Measurements from ENCODE around the gene HOXB7. TPM values are rescaled to one million over a fixed set of nuclear protein-coding genes. Genes with fewer than 3 reads are reported as not detected.

Gene HOXB7
- total RNA-seq, 4 donors from 2014 or later, result 0.36 to 3.0 (median 0.65) TPM

DNA sequence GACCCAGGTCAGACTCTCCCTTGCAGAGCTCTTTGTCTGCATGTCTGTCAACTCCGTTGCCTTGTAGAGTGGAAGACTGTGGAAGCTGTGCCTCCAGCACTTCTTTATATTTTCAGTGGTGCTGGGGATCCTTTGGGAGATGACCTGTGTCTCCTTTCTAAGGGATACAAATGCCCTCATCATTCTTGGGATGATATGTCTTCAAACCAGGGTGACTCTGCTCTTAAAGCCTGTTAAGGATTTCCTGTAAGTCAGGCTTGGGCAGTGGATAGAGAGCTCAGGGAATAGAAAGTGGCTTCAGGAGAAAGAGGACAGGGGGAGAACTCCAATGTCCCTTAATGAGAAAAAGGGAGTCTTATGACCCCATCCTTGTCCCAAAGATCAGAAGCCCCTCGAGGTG lies 22.3 kb downstream of the HOXB7 start:
- TF ChIP-seq, protein P1, sequence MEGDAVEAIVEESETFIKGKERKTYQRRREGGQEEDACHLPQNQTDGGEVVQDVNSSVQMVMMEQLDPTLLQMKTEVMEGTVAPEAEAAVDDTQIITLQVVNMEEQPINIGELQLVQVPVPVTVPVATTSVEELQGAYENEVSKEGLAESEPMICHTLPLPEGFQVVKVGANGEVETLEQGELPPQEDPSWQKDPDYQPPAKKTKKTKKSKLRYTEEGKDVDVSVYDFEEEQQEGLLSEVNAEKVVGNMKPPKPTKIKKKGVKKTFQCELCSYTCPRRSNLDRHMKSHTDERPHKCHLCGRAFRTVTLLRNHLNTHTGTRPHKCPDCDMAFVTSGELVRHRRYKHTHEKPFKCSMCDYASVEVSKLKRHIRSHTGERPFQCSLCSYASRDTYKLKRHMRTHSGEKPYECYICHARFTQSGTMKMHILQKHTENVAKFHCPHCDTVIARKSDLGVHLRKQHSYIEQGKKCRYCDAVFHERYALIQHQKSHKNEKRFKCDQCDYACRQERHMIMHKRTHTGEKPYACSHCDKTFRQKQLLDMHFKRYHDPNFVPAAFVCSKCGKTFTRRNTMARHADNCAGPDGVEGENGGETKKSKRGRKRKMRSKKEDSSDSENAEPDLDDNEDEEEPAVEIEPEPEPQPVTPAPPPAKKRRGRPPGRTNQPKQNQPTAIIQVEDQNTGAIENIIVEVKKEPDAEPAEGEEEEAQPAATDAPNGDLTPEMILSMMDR (IDR thresholded peaks at IDR 0.05 in 4 of 5, conservative IDR thresholded peaks at IDR 0.05 in 1 of 5), result no peak
- no peak for TF ChIP-seq POLR2A (IDR thresholded peaks at IDR 0.05)
- H3K27me3 ChIP-seq, result peaks cover 46 to 65% (median 51%) of the 10 kb centered on the region in 3 donors
- H3K36me3 ChIP-seq, result no peaks in the 10 kb centered on the region
- no peak overlapping the region for H3K4me3 ChIP-seq
- DNase-seq (no peak), ATAC-seq (no peak)
- in situ Hi-C loops (cut with MboI; ENCODE audit: low sequenced_read_pairs in 4 of 4), result no loop called here
- intact Hi-C loops (cut with DNase I; ENCODE audit: low total_unique reads), result no loop called here
- H3K4me1 ChIP-seq, result peaks cover 9 to 20% of the 10 kb centered on the region in 2 donors
- peak overlapping the region in 1 of 4 donors; percentile 62 for H3K27ac ChIP-seq
- H3K9me3 ChIP-seq, result no peaks in the 10 kb centered on the region

DNA sequence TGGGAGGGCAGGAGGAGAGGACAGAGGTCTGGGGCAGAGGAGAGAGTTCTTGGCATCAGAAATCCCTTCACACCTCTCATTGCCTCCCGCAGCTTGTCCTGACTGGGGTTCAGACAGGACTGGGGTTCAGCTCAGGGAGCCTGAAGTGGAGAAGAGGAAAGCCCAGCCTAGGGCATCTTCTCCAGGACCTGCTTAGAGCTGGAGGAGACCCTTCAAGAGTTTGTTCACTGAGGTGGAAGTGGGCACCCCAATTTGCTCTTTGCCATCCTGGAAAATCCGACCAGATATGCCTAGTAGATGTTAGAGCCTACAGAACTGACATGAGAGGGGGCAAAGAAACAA lies 22.8 kb downstream of the HOXB7 start:
- DNase-seq, result no peak
- in situ Hi-C loops (cut with MboI; ENCODE audit: low sequenced_read_pairs in 4 of 4) (no loop called here), intact Hi-C loops (cut with DNase I; ENCODE audit: low total_unique reads) (no loop called here)
- TF ChIP-seq, protein P1 (IDR thresholded peaks at IDR 0.05 in 4 of 5, conservative IDR thresholded peaks at IDR 0.05 in 1 of 5), result no peak
- no peak for TF ChIP-seq POLR2A (IDR thresholded peaks at IDR 0.05)
- no peak overlapping the region for H3K4me3 ChIP-seq
- H3K4me1 ChIP-seq, result peaks cover 9 to 15% of the 10 kb centered on the region in 2 donors
- peaks cover 45 to 60% (median 51%) of the 10 kb centered on the region in 3 donors for H3K27me3 ChIP-seq
- ATAC-seq, result no peak
- no peaks in the 10 kb centered on the region for H3K36me3 ChIP-seq
- peak overlapping the region; percentile 25 to 64 (median 58) for H3K27ac ChIP-seq
- no peaks in the 10 kb centered on the region for H3K9me3 ChIP-seq

DNA sequence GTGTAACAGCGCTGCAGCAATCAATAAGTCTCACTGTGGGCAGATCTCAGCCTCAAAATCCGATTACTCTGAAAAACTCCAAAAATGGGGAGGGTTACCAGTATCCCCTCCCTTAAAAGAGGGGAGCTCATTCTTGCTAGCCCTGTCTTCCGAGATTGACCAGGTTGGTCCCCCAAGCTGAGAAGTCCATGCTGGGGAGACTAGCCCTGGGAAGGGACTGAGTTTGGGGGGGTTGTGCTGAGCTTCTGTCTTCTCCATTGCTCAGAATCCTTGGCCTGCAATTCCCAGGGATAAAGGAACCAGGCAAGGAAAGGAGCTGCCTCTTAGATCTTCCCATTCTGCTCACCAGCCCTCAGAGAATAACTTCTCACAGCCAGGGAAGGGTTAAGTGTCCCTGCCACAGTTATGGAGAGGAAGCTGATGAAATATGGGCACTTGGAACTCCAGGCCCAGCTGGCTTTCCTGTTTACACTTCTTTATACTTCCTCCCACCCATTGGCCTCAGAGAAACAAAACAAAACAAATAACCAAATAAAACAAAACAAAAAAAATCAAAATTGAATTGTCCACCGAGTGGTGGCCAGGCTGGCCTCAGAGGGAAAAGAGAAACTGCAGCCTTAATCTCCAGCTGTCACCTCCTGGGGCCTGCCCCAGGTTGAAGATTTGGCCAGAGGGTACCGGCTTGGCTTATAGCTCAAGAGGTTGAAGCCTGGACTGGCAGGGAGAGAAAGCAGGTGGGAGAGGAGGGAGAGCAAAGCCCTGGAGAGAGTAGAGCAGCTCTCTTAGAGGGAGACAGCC lies 23.3 kb downstream of the HOXB7 start:
- no peaks in the 10 kb centered on the region for H3K36me3 ChIP-seq
- ATAC-seq, result no peak
- TF ChIP-seq, protein P1 (IDR thresholded peaks at IDR 0.05 in 4 of 5, conservative IDR thresholded peaks at IDR 0.05 in 1 of 5), result no peak
- no peak for TF ChIP-seq POLR2A (IDR thresholded peaks at IDR 0.05)
- DNase-seq, result no peak
- H3K4me3 ChIP-seq, result no peak overlapping the region
- peaks cover 48 to 55% (median 51%) of the 10 kb centered on the region in 3 donors for H3K27me3 ChIP-seq
- H3K9me3 ChIP-seq, result no peaks in the 10 kb centered on the region
- intact Hi-C loops (cut with DNase I; ENCODE audit: low total_unique reads) (no loop called here), in situ Hi-C loops (cut with MboI; ENCODE audit: low sequenced_read_pairs in 4 of 4) (no loop called here)
- H3K27ac ChIP-seq, result peak overlapping the region; percentile 25 to 64 (median 58)
- peaks cover 9 to 11% of the 10 kb centered on the region in 2 donors for H3K4me1 ChIP-seq

DNA sequence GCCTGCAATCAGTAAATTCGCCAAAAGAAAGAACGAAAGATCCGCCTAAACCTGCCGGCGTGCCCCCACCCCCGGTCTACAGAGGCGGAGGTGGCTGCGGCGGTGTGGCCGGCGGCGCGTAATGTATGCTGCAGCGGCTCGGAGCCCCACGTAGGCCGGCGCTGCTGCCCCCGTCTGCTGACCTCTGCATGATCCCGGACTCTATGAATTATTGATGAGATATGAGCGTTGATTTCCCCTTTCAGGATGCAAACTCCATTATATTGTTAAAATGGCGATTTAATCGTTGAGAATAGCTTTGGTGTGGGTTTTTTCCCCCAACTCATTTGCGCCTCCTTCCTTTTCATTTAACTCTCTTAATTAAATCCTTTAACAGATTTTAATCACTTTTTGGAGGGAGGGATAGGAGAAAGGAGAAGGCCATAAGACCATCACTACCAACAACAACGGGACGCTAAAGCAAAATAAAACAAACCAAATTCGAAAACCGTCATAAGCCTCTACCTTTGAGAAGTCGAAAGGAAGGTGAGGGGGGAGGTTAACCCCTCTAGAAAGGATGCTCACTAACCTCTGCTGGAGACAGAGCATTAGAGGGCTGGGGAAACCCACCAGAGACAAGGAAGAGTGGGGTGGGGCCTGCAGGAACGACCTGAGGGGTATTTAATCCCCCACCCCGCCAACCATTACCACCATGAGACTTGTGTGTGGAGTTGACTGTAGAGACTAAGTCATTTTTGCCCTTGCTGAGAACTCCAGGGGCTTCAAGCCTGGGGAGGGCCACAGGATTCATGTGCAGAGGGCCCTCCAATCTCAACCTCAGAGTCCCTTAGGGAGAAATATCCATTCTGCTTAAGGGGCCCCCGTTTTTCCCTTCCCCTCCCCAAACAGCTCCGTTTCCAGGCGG lies 24.2 kb downstream of the HOXB7 start:
- Histone ChIP-seq H3K36me3 (no peaks in the 10 kb centered on the region), H3K4me3 (peak overlapping the region; percentile 60 to 67 (median 63)), H3K27me3 (peaks cover 47 to 52% (median 48%) of the 10 kb centered on the region in 3 donors), H3K9me3 (no peaks in the 10 kb centered on the region), H3K27ac (peak overlapping the region; percentile 55 to 68 (median 63)), H3K4me1 (peaks cover 9 to 11% of the 10 kb centered on the region in 2 donors)
- TF ChIP-seq, protein P1 (IDR thresholded peaks at IDR 0.05 in 4 of 5, conservative IDR thresholded peaks at IDR 0.05 in 1 of 5), result no peak
- no peak for TF ChIP-seq POLR2A (IDR thresholded peaks at IDR 0.05)
- ATAC-seq (no peak), DNase-seq (no peak)
- intact Hi-C loops (cut with DNase I; ENCODE audit: low total_unique reads), result no loop called here
- in situ Hi-C loops (cut with MboI; ENCODE audit: low sequenced_read_pairs in 4 of 4), result no loop called here

All from gastrocnemius medialis (tissue), 4 donors.